ENCODE data around the gene EXOC4.

Gene EXOC4

GRCh38 chr7:133428876-133429275, 176.0 kb downstream of the EXOC4 start:
- DNase-seq (ENCODE audit: low read depth), result no peak

GRCh38 chr7:133429371-133429770, 176.5 kb downstream of the EXOC4 start:
- no peak for DNase-seq (ENCODE audit: low read depth)

- no peak for DNase-seq (ENCODE audit: low read depth)
Measured at GRCh38 chr7:133431134-133431724, 178.4 kb downstream of the EXOC4 start.

DNA sequence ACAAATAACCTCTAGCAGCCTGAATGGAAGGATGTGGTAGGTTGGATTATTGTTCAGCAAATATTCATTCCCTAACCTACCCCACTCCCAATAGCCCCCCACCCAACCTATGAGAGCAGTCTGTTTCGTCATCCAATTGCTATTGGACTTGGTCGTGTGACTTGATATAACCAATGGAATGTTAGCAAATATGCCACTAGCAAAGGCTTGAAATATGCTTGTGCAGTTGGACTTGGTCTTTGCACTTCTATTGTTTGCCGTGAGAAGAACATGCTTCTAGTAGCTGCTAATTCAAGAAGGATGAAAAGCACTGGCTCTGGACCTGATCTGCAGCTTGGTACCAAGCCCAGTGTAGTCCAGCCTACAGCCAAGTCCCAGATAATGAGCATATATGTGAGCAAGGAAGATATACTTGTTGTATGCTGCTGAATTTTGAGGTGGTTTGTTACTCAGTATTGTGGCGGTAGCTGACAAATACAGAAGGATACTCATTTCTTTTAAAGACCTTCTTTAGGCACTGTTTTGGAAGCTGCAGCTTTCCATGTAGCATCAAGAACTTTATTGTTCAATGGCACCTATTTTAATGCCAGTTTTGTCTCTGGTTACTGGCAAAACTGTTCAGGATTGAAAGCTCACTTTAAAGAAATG, 180.4 kb downstream of the EXOC4 start:
- no peak for DNase-seq (ENCODE audit: low read depth)

GRCh38 chr7:133434246-133434865, 181.5 kb downstream of the EXOC4 start:
- DNase-seq (ENCODE audit: low read depth), result no peak

- peak; percentile 19 for DNase-seq (ENCODE audit: low read depth)
Measured at GRCh38 chr7:133436014-133436428, 183.1 kb downstream of the EXOC4 start.

GRCh38 chr7:133437544-133437943, 184.7 kb downstream of the EXOC4 start:
- no peak for DNase-seq (ENCODE audit: low read depth)

DNA sequence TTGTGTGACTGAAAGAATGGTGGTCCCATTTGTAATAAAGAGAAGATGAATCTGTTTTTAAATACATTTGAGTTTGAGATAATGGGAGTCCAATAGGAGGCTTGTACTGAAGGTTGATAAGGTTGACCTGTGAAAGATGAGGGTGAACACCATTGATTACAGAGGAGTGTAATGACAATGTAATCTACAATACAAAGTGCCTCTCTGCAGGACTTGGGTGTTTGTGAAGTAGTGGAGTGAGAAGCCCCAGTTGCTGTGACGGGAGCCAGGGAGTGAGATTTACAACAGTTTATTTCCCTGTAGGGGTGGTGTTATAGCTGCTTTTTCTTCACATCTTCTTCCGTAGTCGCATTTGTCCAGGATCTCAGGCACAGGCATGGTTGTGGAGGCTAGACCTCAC, 189.9 kb downstream of the EXOC4 start:
- DNase-seq (ENCODE audit: low read depth), result no peak

DNA sequence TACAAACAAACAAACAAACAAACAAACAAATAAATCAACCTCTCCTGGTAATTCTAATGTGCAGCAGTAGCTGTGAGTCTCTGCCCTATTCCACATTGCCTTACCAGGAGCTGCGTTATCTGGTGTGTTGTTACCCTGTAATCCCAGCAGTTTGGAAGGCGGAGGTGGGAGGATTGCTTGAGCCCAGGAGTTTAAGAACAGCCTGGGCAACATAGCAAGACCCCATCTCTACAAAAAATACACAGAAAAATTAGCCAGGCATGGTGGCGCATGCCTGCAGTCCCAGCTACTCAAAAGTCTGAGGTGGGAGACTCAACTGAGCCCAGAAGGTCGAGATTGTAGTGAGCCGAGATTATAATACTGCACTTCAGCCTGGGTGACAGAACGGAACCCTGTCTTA, 192.7 kb downstream of the EXOC4 start:
- DNase-seq (ENCODE audit: low read depth), result no peak

- no peak for DNase-seq (ENCODE audit: low read depth)
Measured at GRCh38 chr7:133448012-133448411, 195.1 kb downstream of the EXOC4 start.

GRCh38 chr7:133452577-133452976, 199.7 kb downstream of the EXOC4 start:
- no peak for DNase-seq (ENCODE audit: low read depth)

DNA sequence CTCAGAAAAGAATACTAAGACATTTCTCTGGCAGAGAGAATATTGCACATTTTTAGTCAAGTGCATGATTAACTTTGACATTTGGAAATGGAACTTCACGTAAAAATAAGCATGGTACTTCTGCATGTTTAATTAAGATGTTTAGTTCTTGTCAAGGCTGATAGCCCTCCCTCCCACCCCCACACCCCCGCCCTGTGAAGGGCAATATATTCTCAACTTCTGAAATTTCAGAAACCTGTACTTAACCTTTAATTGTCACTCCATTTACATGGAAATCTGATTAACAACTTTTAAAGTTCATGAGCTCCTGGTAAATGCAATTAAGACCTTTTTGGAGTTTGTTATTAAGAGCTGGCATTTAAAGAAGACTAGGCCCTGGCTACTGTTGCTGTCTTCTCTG, 205.8 kb downstream of the EXOC4 start:
- no peak for DNase-seq (ENCODE audit: low read depth)

GRCh38 chr7:133461421-133461820, 208.5 kb downstream of the EXOC4 start:
- no peak for DNase-seq (ENCODE audit: low read depth)

DNA sequence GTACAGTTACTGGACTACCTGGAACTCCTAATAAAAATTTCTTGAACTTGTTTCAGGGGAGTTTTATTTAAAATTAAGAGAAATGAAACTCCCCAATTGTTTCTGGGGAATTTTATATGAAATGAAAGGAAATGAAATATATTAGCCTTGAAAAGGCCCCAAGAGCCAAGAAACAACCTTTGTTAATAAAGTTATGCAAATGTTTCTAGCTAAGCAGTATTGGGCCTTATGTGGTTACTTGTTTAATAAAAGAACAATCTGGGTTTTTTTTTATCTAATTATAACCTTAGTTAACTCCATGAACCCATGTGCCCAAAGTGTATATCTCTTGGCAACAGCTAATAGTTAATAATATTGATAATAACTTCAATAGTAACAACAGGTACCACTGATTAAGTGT, 222.8 kb downstream of the EXOC4 start:
- DNase-seq (ENCODE audit: low read depth), result no peak

DNA sequence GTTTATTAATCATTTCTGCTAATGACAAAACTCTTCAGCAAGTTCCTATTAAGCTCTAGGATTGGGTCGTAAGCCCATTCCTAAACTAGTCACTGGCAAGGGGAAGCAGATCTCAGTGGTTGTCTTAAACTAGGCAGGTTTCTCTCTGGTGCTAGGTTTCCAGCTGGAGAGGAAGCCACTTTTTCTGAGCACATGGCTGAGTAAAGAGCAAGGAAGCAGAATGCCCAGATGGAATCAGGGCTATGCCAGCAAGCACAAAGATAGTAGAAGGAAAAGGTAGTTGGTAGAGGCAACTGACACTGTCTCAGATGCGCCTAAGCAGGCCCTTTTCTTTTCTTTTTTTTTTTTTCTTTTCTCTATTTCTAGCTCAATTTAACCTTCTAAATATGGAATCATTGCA, 224.9 kb downstream of the EXOC4 start:
- no peak for DNase-seq (ENCODE audit: low read depth)

DNA sequence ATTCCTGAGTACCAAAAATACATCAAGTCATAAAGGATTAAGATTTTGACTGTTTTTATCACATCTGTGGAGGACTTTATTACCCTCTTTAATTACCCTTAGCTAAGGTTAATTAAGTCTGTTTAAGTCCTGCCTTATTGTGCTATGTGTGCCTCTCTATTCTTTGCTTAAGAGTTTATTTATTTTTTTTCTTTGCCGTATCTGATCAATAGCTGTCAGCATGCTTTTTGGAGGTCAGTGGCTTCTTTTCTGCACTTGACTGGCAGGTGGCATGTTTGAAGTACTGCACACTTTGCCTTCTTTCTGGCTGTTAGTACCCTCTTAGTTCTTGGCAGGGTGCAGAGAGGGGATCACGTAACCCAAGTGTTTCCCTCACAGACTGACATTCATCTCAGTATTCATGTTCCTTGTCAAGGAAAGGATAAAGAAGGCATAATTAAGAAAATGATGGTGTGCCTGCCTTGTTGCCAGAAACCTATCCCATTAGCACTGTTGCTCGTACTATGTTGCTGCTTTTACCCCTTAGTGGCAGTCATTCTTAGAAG, 225.8 kb downstream of the EXOC4 start:
- no peak for DNase-seq (ENCODE audit: low read depth)

- no peak for DNase-seq (ENCODE audit: low read depth)
Measured at GRCh38 chr7:133479456-133480065, 226.7 kb downstream of the EXOC4 start.

DNA sequence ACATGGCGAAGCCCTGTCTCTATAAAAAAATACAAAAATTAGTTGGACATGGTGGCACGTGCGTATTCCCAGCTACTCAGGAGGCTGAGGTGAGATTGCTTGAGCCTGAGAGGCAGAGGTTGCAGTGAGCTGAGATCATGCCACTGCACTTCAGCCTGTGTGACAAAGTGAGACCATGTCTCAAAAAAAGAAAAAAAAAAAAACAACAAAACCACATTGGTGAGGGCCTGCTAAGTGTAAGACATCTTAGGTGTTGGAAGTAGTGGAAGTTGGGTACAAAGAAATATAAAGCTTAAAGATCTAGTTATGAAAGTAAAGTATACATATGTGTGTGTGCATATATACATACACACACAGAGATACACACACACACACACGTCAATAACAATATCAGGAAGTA, 228.0 kb downstream of the EXOC4 start:
- no peak for DNase-seq (ENCODE audit: low read depth)

DNA sequence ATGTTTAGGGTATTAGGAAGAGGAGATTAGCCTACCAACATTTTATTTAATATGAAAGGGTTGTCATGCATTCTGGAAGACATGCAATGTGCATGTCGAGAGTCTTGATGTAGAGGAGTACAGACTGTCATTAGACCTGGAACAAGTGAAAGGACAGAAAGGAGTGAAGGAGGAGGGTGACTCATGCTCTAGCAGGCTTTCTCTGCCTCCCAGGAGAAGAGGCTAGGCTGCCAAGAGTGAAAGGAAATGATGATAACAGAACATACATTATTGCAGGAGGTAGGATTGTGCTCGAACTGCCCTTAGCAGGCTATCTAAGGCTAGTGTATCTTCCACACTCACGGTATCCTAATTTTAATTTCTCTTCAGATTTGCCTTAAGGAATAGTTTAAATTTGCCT, 228.8 kb downstream of the EXOC4 start:
- DNase-seq (ENCODE audit: low read depth), result peak; percentile 4

GRCh38 chr7:133482599-133482998, 229.7 kb downstream of the EXOC4 start:
- no peak for DNase-seq (ENCODE audit: low read depth)

GRCh38 chr7:133484086-133484485, 231.2 kb downstream of the EXOC4 start:
- no peak for DNase-seq (ENCODE audit: low read depth)

DNA sequence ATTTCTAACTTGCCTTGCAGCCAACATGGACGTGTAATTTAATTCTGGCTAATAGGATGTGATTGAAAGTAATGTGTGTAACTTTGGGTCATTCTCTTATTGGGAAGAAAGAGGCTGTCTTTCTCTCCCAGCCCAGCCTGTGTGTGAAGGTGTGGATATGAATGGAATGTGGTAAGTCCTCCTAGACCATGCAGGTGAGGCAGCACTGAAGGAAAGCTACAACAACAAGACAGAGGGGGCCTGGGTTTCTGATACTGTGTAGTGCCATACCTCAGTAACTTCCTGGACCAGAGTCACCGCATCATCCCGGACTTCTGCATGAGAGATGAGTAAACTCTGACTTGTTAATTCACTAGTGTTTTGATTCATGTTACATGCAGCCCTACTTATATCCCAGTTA, 237.0 kb downstream of the EXOC4 start:
- no peak for DNase-seq (ENCODE audit: low read depth)

GRCh38 chr7:133491201-133491691, 238.4 kb downstream of the EXOC4 start:
- no peak for DNase-seq (ENCODE audit: low read depth)
